Peyer's patch (tissue), 4 donors: ENCODE results near the gene CHST3.

Experiments
- CTCF ChIP-seq, 6 experiments: fragments of 450-650 bp in 4 of 6; fragments of 200-600 bp in 2 of 6; sonication (generic) in 1 of 6; IDR thresholded peaks; one replicate each; pipeline ENCODE4 v1.5.1; 2017 to 2019; ENCODE audit warnings: antibody characterized with exemption in 6 of 6, mild to moderate bottlenecking in 3 of 6, moderate library complexity in 1 of 6
- POLR2A ChIP-seq, 2 donors: fragments of 450-650 bp; IDR thresholded peaks; one replicate each; pipeline ENCODE4 v1.5.1; 2017; ENCODE audit warnings: antibody characterized with exemption in 2 of 2, mild to moderate bottlenecking in 2 of 2, moderate library complexity in 2 of 2

- TF ChIP-seq CTCF (IDR thresholded peaks at IDR 0.05) (no peak), POLR2A (IDR thresholded peaks at IDR 0.05) (no peak)
These were observed 94.2 kb downstream of the CHST3 start for GRCh38 chr10:72058347-72058898.
